ENCODE data around the gene POLR2L.

POLR2L gene

DNA sequence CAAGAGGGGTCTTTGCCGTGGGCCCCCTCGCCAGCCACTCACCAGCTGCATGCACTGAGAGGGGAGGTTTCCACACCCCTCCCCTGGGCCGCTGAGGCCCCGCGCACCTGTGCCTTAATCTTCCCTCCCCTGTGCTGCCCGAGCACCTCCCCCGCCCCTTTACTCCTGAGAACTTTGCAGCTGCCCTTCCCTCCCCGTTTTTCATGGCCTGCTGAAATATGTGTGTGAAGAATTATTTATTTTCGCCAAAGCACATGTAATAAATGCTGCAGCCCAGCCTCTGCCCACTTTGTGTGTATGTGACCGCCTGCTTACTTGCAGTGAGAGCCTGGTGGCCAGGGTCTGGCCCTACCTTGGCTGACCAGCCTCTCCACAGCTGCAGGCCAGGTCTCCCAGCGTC lies 17.4 kb downstream of the POLR2L start:
- no peak for DNase-seq

DNA sequence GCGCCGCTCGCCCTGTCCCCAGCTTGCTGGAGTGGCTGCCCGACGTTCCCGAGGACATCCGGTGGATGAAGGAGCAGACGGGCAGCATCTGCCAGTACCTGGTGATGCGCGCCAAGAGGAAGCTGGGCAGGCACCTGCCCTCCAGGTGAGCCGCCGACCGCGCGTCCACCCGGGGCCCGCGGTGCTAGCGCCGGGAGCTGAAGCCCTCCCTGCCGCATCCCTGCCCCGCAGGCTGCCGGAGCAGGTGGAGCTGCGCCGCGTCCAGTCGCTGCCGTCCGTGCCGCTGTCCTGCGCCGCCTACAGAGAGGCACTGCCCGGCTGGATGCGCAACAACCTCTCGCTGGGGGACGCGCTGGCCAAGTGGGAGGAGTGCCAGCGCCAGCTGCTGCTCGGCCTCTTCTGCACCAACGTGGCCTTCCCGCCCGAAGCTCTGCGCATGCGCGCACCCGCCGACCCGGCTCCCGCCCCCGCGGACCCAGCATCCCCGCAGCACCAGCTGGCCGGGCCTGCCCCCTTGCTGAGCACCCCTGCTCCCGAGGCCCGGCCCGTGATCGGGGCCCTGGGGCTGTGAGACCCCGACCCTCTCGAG lies 17.9 kb downstream of the POLR2L start:
- DNase-seq = no peak

DNA sequence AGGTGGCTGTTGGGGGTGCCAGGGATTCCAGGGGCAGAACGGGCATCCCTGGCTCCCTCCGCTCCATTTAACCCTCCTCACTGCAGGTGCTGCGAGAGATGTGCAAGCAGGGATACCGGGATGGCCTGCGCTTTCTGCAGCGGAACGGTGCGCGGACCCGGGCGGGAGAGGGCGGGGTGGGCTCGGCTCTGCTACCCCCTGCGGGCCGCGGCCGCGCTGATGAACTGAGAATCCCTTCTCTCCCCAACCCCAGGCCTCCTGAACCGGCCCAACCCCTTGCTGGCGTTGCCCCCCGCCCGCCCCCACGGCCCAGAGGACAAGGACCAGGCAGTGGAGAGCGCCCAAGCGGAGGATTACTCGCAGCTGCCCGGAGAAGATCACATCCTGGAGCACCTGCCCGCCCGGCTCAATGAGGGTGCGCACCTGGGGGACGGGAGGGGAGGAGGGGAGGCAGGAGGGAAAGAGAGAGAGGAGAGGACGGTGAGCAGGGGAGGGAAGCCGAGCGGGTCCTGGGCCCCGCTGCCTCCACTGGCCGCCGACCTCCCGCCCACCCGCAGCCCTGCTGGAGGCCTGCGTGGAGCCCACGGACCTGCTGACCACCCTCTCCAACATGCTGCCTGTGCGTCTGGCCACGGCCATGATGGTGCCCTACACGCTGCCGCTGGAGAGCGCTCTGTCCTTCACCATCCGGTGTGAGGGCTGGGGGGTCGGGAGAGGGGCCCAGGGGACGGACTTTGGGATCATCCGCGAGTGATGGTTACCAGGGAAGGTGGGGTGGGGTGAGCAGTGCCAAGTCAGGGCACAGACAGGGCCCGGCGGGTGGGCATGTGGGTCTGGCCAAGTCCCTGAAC lies 18.7 kb downstream of the POLR2L start:
- no peak for DNase-seq

DNA sequence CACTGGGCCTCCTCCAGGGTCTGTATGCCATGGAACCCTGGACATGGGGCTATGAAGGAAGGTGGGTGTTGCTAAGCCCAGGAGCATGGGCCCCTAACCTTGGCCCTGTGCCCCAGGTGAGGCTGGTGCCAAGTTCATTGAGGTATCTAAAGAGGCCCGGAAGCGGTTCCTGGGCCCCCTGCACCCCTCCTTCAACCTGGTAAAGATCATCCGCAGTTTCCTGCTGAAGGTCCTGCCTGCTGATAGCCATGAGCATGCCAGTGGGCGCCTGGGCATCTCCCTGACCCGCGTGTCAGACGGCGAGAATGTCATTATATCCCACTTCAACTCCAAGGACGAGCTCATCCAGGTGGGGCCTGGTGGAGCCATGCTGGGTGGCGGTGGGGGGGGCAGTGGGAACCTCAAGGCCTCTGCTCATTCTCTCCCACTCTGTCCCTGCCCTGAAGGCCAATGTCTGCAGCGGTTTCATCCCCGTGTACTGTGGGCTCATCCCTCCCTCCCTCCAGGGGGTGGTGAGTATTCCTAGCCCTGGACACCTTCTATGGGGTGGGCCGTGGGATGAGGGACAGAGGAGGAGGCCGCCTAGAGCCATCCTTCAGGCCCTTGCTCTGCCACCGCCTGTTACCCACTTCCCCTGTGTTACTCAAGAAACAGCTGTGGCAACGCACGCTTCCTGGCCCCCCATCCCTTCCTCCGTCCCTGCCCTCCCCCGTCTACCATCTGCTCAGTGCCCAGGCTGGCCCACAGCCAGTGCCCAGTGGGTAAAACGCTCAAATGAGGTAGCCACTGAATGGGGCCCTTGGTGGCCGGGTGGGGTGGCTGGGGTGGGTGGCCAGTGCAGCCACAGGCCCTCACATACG lies 20.6 kb downstream of the POLR2L start:
- DNase-seq = no peak

DNA sequence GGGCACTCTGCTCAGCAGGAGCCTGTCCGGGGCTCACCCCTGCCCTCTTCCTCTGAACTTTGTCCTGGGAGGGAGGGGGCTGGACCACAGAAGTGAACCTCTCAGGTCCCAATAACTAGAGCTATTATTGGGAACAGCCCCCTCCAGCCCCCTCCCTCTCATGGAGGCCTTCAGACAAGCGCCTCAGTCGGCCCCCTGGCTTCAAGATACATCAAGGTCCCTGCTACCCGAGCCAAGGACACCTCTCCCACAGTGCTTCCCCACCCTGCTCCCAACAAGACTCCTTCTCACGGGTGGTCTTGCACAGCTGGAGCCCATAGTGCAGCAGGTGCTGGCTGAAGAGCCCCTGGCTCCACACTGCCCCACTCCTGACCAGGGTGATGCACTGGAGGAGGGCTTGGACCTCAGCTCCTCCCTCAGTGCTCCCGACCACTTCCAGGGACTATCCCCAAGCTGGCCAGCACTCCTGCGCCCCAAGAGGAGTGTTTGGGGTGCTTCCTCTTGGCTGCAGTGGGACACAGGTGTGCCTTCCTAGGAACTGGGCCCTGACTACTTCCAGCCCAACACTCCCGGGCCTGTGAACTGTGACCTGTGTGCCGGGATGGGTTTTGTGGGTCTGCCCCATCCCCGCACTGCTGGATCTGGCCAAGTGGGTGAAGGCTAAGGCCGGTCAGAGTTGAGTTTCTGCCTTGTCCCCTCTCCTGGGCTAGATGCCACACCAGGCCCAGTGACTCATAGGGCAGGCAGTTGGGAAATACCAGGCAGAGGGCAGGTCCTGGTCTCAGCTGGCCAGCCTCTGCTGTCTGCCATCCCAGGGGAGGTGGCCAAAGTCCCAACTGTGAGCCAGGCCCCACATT lies 21.4 kb downstream of the POLR2L start:
- DNase-seq = no peak

DNA sequence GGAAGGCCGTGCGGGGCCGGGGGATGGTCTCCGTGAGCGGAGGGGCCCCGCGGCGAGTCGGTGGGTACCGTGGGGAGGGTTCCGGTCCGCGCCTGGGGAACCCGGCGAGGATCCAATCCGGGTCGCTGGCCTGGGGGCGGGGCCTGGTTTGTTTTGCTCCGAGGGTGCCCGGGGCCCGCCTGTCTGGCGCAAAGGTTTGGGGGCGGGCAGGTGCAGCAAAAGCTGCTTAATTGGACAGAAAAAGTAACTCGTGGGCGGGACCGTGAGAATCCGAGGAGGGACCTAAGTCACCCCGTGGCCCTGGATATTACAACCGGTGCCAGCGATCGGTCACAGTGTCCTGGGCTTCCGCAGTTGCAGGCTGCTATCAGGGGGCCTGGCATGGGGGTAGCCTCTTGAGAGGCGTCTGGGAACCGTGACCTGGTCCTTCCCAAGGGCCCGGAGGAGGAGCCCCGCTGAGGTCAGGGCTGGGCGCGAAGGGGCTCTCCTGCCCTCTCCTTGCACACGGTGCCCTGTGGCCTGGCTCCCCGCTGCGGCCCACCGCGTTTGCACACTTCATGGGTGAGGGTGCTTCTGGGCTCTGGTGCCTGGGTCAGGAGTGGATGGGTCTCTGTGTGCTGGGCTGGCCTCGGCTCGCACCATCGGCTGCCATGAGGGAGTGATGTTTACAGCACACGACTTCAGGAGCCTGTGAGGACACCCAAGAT lies 22.2 kb downstream of the POLR2L start:
- DNase-seq = peak; percentile 93

DNA sequence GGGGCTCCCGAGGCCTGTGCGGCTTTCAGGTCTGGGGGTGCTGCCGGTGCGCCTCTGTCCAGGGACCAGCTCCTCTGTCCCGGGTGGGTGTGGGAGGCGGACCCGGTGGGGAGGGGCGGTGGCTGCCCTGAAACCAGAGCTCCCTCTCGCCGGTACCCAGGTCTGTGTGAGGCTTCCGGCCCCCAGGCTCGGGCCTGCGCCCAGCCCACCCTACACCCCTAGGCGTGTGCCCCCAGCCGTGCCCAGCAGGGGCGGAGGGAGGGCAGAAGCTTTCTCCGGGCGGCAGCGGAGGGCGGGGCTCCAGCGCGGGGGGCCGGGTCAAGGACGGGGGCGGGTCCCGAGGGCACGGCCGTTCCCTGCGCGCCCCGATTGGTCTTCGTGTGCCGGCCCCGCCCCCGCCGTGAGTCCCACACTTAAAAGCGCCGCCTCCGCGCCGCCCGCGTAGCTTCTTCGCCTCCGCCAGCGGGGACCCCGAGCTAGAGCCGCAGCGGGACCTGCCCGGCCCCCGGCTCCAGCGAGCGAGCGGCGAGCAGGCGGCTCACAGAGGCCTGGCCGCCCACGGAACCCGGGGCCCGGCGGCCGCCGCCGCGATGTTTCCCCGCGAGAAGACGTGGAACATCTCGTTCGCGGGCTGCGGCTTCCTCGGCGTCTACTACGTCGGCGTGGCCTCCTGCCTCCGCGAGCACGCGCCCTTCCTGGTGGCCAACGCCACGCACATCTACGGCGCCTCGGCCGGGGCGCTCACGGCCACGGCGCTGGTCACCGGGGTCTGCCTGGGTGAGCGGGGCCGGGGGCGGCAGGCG lies 23.0 kb downstream of the POLR2L start:
- DNase-seq = peak; percentile 87

DNA sequence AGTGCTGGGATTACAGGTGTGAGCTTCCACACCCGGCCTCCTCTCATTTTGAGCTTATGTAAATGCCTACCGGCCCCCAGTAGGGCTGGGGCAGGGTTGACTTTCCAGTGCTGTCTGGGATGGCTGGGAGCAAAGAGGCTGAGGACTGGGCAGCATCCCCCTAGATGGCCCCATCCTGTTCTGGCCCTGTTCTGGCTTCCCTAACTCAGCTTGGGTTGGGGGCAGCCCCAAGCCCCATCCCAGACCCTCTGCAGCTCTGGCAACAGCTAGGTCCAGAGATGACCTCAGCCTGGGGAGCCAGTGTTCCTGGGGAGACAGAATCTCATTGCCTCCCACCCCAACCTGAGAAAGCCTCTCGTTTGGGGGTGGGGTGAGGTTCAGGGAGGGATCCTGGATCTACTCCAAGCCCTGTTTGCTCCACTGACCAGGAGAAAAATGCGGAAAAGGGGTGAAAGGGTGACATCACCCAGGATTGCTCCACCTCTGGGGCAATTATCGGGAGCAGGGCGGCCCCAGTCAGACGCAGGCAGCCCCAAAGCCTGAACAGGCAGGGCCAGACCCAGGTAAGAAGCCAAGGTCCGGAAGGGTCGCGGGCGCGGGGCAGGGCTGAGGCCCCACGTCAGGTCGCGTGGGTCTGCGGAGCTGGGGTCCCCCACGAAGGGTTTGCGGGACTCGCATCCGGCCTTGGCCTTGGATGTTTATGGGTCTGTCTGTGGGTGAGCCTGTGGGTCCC lies 23.8 kb downstream of the POLR2L start, which contains the start of gene PNPLA2:
PNPLA2 (plus strand) TSS at position 519 of the 733 bp plus-strand sequence. CDS start 805 bp downstream, outside the sequence.
- DNase-seq = no peak

DNA sequence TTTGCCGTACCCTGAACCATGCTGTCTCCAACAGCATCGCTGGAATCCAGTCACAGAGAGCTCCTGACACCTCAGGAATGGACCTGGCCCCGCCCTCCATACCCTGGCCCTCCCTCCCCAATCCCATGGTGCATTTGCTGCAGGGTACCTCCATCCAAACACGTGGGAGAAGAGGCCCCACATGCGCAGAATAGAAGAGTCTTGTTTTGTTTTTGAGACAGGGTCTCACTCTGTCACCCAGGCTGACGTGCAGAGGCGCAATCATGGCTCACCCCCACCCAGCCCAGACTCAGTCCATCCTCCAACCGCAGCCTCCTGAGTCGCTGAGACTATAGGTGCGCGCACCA lies 25.9 kb downstream of the POLR2L start:
- DNase-seq = no peak

DNA sequence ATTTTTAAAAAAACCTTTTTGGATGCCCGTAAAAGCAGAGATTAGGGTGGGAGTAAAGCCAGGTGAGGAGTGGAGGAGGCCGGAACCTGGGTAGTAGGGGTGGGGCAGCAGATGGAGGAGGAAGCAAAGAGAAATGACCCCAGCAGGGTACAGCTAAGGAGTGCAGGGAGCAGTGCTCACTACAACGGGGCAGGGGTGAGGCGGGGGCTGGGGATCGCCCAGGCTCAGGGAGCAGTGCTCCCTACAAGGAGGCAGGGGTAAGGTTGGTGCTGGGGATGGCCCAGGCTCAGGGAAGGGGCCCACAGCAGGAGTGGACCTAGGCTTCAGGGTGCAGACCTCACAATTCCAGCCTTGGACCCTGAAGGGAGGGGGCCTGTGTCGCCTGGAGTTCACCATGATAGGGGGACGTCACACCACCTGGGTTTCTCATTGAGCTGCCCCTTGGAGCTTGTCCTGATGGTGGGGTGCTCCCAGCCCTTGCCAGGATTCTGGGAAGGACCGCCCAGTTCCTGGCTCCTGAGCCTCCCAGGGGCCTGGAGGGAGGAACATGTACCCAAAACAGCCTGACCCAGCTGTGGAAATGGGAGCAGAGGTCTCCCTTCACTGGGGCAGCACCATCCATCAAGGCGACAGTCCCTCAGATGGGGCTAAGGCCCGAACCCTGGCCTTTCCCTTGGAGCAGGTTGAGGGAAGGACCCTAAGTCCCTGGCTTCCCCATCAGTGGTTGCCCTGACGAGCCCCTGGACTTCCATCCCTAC lies 26.5 kb downstream of the POLR2L start:
- DNase-seq = no peak

DNA sequence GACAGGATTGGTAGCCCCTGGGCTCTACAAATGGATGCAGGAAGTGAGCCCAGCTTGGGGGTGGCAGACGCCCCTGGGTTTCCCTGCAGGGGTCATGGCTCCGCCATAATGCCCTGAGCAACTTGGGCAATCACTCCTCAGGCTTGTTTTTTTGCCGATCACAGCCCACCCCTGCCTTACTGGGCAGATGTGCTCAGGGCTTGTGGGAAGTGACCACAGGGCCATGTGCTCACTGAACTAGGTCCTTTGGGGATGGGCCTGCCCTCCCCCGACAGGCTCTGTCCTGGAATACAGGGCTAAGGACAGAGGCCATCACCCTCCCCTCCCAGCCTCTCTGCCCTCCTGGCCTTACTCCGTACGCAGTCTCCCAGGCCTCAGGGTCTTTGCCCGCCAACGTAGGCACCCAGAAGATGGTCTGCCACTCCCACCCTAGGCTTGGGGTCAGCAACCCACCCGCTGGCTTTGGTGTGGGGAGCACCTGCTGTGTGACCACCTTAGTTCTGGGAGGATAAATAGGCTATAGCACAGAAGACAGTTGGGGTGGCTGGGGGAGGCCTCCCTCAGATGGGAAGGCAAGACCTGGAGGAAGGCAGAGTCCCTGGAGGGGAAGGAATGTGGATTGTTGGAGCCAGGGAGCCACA lies 28.8 kb downstream of the POLR2L start:
- DNase-seq = no peak

DNA sequence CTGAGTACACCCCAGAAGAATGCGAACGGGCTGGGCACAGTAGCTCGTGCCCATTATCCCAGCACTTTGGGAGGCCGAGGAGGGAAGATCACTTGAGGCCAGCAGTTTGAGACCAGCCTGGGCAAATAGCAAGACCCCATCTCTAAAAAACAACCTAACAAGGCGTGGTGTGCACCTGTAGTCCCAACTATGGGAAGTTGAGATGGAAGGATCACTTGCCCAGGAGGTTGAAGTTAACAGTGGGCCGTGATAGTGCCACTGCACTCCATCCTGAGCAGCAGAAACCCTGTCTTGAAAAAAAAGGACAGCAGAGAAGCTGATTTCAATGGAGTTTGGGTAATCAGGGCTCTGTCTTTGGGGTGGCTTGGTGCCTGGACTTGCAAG lies 29.3 kb downstream of the POLR2L start:
- DNase-seq = no peak

DNA sequence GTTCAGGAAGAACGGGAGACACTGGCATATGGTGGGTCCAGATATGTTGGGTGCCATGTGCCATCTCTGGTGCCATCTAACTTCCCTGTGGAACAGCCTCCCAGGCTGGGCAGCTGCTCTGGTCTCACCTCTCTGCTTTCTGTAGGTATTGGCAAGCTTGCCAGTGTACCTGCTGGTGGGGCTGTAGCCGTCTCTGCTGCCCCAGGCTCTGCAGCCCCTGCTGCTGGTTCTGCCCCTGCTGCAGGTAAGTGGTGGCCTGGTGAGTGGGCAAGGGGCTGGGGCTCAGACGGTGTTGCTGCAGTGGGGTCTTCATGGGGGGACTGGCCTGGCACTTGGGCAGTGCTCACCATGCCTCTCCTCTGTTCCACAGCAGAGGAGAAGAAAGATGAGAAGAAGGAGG lies 29.9 kb downstream of the POLR2L start:
- DNase-seq = no peak

DNA sequence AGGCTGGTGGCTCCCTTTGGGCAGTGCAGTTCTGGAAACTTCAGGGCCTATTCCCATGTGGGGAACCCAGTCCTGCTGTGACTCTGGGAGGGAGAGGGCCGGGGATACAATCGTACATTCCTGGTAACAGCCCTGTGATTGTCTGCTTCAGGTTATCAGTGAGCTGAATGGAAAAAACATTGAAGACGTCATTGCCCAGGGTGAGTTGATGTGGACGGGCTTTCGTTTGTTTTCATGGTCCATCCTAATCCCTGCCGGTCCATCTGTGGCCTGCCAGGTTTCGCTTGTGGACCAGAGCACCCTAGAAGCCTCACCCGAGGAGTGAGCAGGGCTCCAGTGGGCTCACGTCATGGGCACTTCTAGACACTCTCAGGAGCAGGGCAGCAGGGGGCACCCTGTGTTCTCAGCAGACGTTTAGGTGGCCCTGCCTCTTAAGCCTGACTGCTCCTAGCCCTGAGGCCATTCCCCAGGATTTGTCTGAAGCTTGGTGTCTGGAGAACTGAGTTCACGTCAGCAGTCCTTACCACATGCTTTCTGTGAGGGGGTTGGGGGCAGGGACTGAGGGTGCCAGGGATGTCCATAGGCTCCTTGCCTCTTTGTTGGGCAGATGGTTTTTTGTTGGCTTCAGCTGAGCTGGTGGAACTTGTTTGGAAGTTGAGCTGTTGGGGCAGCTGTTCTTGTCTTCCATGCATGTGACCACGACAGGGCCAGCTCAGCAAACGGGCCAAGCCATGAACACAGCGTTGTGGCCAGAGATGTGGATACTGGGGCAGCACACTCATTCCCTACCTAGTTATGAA lies 30.7 kb downstream of the POLR2L start:
- no peak for DNase-seq

DNA sequence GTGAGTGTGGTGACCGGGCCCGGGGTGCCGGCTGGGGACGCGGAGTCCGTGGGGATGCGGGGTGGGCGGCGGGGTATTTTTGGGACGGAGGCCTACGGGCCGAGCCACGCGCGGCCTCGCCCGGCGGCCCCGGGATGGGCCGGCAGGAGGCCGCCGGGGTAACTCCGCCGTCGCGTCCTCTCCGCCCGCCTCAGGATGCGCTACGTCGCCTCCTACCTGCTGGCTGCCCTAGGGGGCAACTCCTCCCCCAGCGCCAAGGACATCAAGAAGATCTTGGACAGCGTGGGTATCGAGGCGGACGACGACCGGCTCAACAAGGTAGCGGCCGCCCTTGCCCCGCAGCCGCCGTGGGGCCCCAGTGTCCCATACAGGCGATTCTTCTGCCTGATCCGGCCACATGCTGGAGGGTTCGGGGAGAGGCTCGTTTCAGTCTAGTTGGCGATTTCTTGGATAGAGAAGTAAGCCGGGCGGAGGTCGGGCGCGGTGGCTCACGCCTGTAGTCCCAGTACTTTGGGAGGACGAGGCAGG lies 32.2 kb downstream of the POLR2L start:
- DNase-seq = no peak

DNA sequence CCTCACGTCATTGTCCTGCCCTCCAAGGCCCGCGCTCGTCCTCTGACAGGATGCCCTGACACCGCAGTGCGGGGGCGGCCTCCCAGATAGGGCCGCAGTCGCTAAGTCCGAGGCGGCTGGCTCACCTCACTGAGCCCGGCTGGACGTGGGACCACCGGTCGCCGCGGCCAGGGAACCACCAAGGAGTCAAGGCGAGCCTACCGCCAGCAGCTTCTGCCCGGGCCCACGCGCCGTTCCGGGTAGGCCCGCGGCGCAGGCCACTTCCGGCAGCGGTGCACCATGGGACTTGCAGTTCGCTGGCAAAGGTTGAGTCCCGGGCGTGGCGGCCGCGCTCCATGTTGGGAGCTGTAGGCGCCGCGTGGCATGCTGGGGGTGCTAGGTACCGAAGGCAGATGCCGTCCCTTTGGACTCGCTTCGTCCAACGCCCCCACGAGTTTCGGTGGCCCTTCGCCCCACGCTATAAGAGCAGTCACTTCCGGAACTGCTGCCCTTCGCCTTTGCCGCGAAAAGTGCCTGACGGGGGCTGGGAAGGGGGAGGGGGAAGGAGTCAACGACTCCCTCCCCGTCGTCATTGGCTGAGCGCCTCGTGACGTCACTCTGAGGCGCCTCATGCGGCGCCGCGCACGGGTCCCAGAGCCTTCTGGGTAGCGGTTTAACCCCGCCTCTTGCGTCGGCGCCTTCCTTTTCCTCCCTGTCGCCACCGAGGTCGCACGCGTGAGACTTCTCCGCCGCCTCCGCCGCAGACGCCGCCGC lies 32.9 kb downstream of the POLR2L start, which contains the start of gene RPLP2:
RPLP2 (plus strand) TSS at position 681 of the 753 bp plus-strand sequence. CDS start 268 bp downstream, outside the sequence.
- peak; percentile 98 for DNase-seq

Measured in stimulated activated naive CD4-positive, alpha-beta T cell treated with Interleukin-2 at 50 U/mL for 16 hours (primary cell).